ENCODE results near the gene MTFP1. TPM values are rescaled to one million over a fixed set of nuclear protein-coding genes. Genes with fewer than 3 reads are reported as not detected.

MTFP1 gene
- total and polyA plus RNA-seq, 2 of the 4 experiments (the other 2 are of a cell fraction): 7.3 to 7.7 TPM

DNA sequence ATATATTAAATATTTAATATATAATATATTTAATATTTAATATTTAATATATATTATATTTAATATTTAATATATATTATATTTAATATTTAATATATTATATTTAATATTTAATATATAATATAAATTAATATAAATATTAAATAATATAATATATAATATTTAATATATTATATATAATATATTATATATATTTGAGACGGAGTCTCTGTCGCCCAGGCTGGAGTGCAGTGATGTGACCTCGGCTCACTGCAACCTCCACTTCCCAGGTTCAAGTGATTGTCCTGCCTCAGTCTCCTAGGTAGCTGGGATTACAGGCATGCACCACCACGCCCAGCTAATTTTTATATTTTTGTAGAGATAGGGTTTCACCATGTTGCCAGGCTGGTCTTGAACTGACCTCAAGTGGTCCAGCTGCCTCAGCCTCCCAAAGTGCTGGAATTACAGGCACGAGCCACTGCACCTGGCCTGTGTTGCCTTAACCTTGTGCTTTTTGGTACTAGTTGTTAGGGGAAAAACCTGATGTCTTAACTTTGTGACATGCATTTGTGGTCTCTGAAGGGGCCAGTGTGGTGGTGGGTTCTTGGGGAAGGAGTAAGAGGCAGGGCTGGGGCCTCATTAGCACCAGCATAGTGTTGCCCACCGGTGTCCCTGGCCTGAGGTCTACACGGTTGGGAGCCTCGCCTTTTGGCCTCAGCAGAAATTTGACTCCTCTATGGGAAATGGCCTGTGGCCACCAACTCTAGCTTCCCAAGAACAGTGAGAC, 29.7 kb downstream of the MTFP1 start:
- no peak overlapping the region for H4K8ac ChIP-seq (ENCODE audit: low read depth in 2 of 2, low read length in 2 of 2)
- no peaks in the 10 kb centered on the region for H3K4me1 ChIP-seq (ENCODE audit: control insufficient read depth, insufficient read depth, low read length)
- H3K9me3 ChIP-seq (ENCODE audit: control insufficient read depth, insufficient read depth, low read length): no peaks in the 10 kb centered on the region
- no peak overlapping the region for H3K9ac ChIP-seq (ENCODE audit: low read depth, low read length)
- H3K23ac ChIP-seq (ENCODE audit: low read depth, low read length): no peak overlapping the region
- H3K18ac ChIP-seq (ENCODE audit: low read depth, low read length): no peak overlapping the region
- H2BK5ac ChIP-seq (ENCODE audit: low read depth, low read length, poor library complexity, severe bottlenecking): no peak overlapping the region
- H3K9me1 ChIP-seq (ENCODE audit: insufficient read depth, low read length): no peaks in the 10 kb centered on the region
- intact Hi-C loops (cut with micrococcal nuclease): no loop called here
- no peak overlapping the region for H4K91ac ChIP-seq (ENCODE audit: insufficient read depth, low read depth, low read length)
- ATAC-seq (ENCODE audit: low read depth) (no peak), DNase-seq (no peak)
- H3K36me3 ChIP-seq (ENCODE audit: control insufficient read depth, insufficient read depth, low read length): no peaks in the 10 kb centered on the region
- in situ Hi-C loops (cut with MboI; ENCODE audit: low sequenced_read_pairs): no loop called here
- H3K79me1 ChIP-seq (ENCODE audit: low read depth in 1 of 2, low read length in 2 of 2): no peaks in the 10 kb centered on the region
- no peaks in the 10 kb centered on the region for H4K20me1 ChIP-seq (ENCODE audit: insufficient read depth, low read length)
- no peak overlapping the region for H2AK9ac ChIP-seq (replicated peaks; ENCODE audit: low read depth, low read length, poor library complexity)
- H3K4me2 ChIP-seq (ENCODE audit: low read depth, low read length): no peak overlapping the region
- H4K5ac ChIP-seq (ENCODE audit: low read depth, low read length): no peak overlapping the region
- no peak overlapping the region for H3K14ac ChIP-seq (replicated peaks; ENCODE audit: low read depth, low read length)
- dilution Hi-C loops (cut with HindIII; ENCODE audit: low sequenced_read_pairs, unreplicated experiment): no loop called here
- H3K27me3 ChIP-seq (ENCODE audit: control insufficient read depth, insufficient read depth, low read length): peaks cover 27% of the 10 kb centered on the region
- WGBS, 2 experiments (ENCODE audit: extremely low coverage in 2 of 2, insufficient read length in 1 of 2): no CpG with 5 or more reads among the region's 8 CpGs
- H2AK5ac ChIP-seq (ENCODE audit: low read depth, low read length): no peak overlapping the region
- no peak overlapping the region for H2BK120ac ChIP-seq (ENCODE audit: low read depth, low read length)
- H2AFZ ChIP-seq (replicated peaks; ENCODE audit: low read length, poor library complexity): no peak overlapping the region
- H3K56ac ChIP-seq (ENCODE audit: extremely low read depth, insufficient read depth, low read length): no peak overlapping the region
- no peak overlapping the region for H2BK20ac ChIP-seq (ENCODE audit: low read depth, low read length)
- CTCF ChIA-PET: no interaction called here
- BruUV-seq (replicated peaks): no TSS peak
- POLR2A ChIA-PET (ENCODE audit: unreplicated experiment): no interaction called here
- H2BK15ac ChIP-seq (ENCODE audit: low read depth, low read length): no peak overlapping the region
- no peak for TF ChIP-seq USF2 (IDR thresholded peaks at IDR 0.05; ENCODE audit: low read depth, low read length)
- H3K4me3 ChIP-seq (ENCODE audit: insufficient read depth, low read depth, low read length): no peak overlapping the region
- no peak overlapping the region for H3K27ac ChIP-seq (ENCODE audit: insufficient read depth, low read length)
- no peak overlapping the region for H3K4ac ChIP-seq (ENCODE audit: low read depth, low read length)
